Glutamatergic neuron (in vitro differentiated cells): Measurements from ENCODE around the gene CDC23. TPM values are rescaled to one million over a fixed set of nuclear protein-coding genes. Genes with fewer than 3 reads are reported as not detected.

ENCODE experiments used
- DNase-seq: peaks from one replicate; pipeline ENCODE4 v3.0.0; 2022
- H3K27ac Mint-ChIP-seq: one replicate; pipeline ENCODE4 v1.8.0; 2020; ENCODE audit warnings: mild to moderate bottlenecking, mixed read lengths, inconsistent platforms; ENCODE audit not compliant: unreplicated experiment
- H3K27me3 Mint-ChIP-seq: one replicate; pipeline ENCODE4 v1.8.0; 2020; ENCODE audit warnings: mild to moderate bottlenecking, moderate library complexity, mixed read lengths, inconsistent platforms; ENCODE audit not compliant: unreplicated experiment
- H3K36me3 Mint-ChIP-seq: one replicate; pipeline ENCODE4 v1.8.0; 2020; ENCODE audit warnings: mild to moderate bottlenecking, mixed read lengths, inconsistent platforms; ENCODE audit not compliant: unreplicated experiment
- H3K4me1 Mint-ChIP-seq: one replicate; pipeline ENCODE4 v1.8.0; 2020; ENCODE audit warnings: mild to moderate bottlenecking, low read depth, mixed read lengths, inconsistent platforms; ENCODE audit not compliant: unreplicated experiment
- H3K4me3 Mint-ChIP-seq: one replicate; pipeline ENCODE4 v1.8.0; 2020; ENCODE audit warnings: mild to moderate bottlenecking, mixed read lengths, inconsistent platforms; ENCODE audit not compliant: unreplicated experiment
- H3K9me3 Mint-ChIP-seq: one replicate; pipeline ENCODE4 v1.8.0; 2020; ENCODE audit warnings: mild to moderate bottlenecking, moderate library complexity, mixed read lengths, inconsistent platforms; ENCODE audit not compliant: unreplicated experiment
- CTCF ChIP-seq: fragments of 200-600 bp; sonication (generic); IDR thresholded peaks from one replicate; pipeline ENCODE4 v1.5.0; 2021; ENCODE audit not compliant: partially characterized antibody, unreplicated experiment
- total RNA-seq: library from RNA; stranded (reverse); fragmentation: NEBNext Ultra II Directional; extraction: Animal tissue kit (Norgen Biotek cat#: 25700); gene quantifications from one replicate; pipeline ENCODE4 v1.2.1, GENCODE V29; 2021; ENCODE audit not compliant: unreplicated experiment

CDC23 gene
- total RNA-seq, 1 donor from 2014 or later = 28.9 TPM

GRCh38 chr5:138170299-138170698 is 42.8 kb downstream of the CDC23 start:
- Mint-ChIP-seq H3K27me3 (peaks cover 2% of the 10 kb centered on the region), H3K27ac (no peak overlapping the region), H3K4me3 (no peak overlapping the region), H3K4me1 (no peaks in the 10 kb centered on the region), H3K36me3 (no peaks in the 10 kb centered on the region), H3K9me3 (no peaks in the 10 kb centered on the region)
- no peak for DNase-seq
- no peak for TF ChIP-seq CTCF

- no peak for TF ChIP-seq CTCF
- Mint-ChIP-seq H3K36me3 (no peaks in the 10 kb centered on the region), H3K4me1 (no peaks in the 10 kb centered on the region), H3K4me3 (no peak overlapping the region), H3K27ac (no peak overlapping the region), H3K27me3 (no peaks in the 10 kb centered on the region), H3K9me3 (no peaks in the 10 kb centered on the region)
- no peak for DNase-seq
These were observed 44.0 kb downstream of the CDC23 start for GRCh38 chr5:138169124-138169523.

GRCh38 chr5:138163721-138164120 is 49.4 kb downstream of the CDC23 start:
- no peak overlapping the region for H3K4me3 Mint-ChIP-seq
- H3K36me3 Mint-ChIP-seq = no peaks in the 10 kb centered on the region
- H3K27me3 Mint-ChIP-seq = no peaks in the 10 kb centered on the region
- no peak for DNase-seq
- TF ChIP-seq CTCF = no peak
- H3K4me1 Mint-ChIP-seq = no peaks in the 10 kb centered on the region
- H3K9me3 Mint-ChIP-seq = no peaks in the 10 kb centered on the region
- H3K27ac Mint-ChIP-seq = no peak overlapping the region

GRCh38 chr5:138160706-138161105 is 52.4 kb downstream of the CDC23 start:
- no peaks in the 10 kb centered on the region for H3K4me1 Mint-ChIP-seq
- TF ChIP-seq CTCF = no peak
- DNase-seq = no peak

GRCh38 chr5:138159666-138160065 is 53.5 kb downstream of the CDC23 start:
- Mint-ChIP-seq H3K27ac (no peak overlapping the region), H3K27me3 (no peaks in the 10 kb centered on the region), H3K4me1 (no peaks in the 10 kb centered on the region), H3K9me3 (no peaks in the 10 kb centered on the region), H3K4me3 (no peak overlapping the region), H3K36me3 (no peaks in the 10 kb centered on the region)
- no peak for TF ChIP-seq CTCF
- DNase-seq = no peak

More at GRCh38 chr5:138160706-138161105, 52.4 kb downstream of the CDC23 start:
- H3K27me3 Mint-ChIP-seq = no peaks in the 10 kb centered on the region
- no peak overlapping the region for H3K27ac Mint-ChIP-seq
- no peaks in the 10 kb centered on the region for H3K9me3 Mint-ChIP-seq
- no peaks in the 10 kb centered on the region for H3K36me3 Mint-ChIP-seq
- H3K4me3 Mint-ChIP-seq = no peak overlapping the region
